GM18870 (cell line): ENCODE results near the gene NME7.

Experiments
- ATAC-seq: cut with Tn5 transposase; IDR thresholded peaks from one replicate; pipeline ENCODE4 v1.9.1; 2021; ENCODE audit warnings: moderate library complexity; ENCODE audit not compliant: unreplicated experiment

The NME7 gene

GRCh38 chr1:169108863-169109560, 258.6 kb downstream of the NME7 start:
- ATAC-seq = no peak

GRCh38 chr1:169108223-169108622, 259.4 kb downstream of the NME7 start:
- ATAC-seq = no peak

- ATAC-seq = no peak
Measured at GRCh38 chr1:169107603-169108208, 259.9 kb downstream of the NME7 start.

- no peak for ATAC-seq
Measured at GRCh38 chr1:169106921-169107602, 260.5 kb downstream of the NME7 start.

- ATAC-seq = peak; percentile 68
Measured at GRCh38 chr1:169106095-169106920, 261.3 kb downstream of the NME7 start, which contains the start of gene ATP1B1. TSS of gene ATP1B1 (plus strand) at chr1:169106690. CDS start at chr1:169106830, 140 bp downstream.

- no peak for ATAC-seq
Measured at GRCh38 chr1:169105434-169106094, 262.0 kb downstream of the NME7 start.

- ATAC-seq = no peak
Measured at GRCh38 chr1:169105087-169105433, 262.5 kb downstream of the NME7 start.

GRCh38 chr1:169103480-169103893, 264.1 kb downstream of the NME7 start:
- ATAC-seq = no peak

GRCh38 chr1:169103002-169103401, 264.6 kb downstream of the NME7 start:
- ATAC-seq = no peak

- ATAC-seq = no peak
Measured at GRCh38 chr1:169102567-169102966, 265.0 kb downstream of the NME7 start.

- ATAC-seq = no peak
Measured at GRCh38 chr1:169100651-169101088, 266.9 kb downstream of the NME7 start.

GRCh38 chr1:169100208-169100607, 267.4 kb downstream of the NME7 start:
- no peak for ATAC-seq

- ATAC-seq = no peak
Measured at GRCh38 chr1:169099561-169099960, 268.0 kb downstream of the NME7 start.

- no peak for ATAC-seq
Measured at GRCh38 chr1:169098380-169098779, 269.2 kb downstream of the NME7 start.

- no peak for ATAC-seq
Measured at GRCh38 chr1:169094897-169095569, 272.6 kb downstream of the NME7 start.

- ATAC-seq = no peak
Measured at GRCh38 chr1:169092399-169092798, 275.2 kb downstream of the NME7 start.

GRCh38 chr1:169091480-169091941, 276.1 kb downstream of the NME7 start:
- ATAC-seq = peak; percentile 74

GRCh38 chr1:169090900-169091311, 276.7 kb downstream of the NME7 start:
- ATAC-seq = peak; percentile 23

- no peak for ATAC-seq
Measured at GRCh38 chr1:169090308-169090899, 277.2 kb downstream of the NME7 start.

- ATAC-seq = no peak
Measured at GRCh38 chr1:169089776-169090175, 277.8 kb downstream of the NME7 start.
